Fibroblast of peridontal ligament (primary cell): Measurements from ENCODE around the gene P3H2.

ENCODE experiments used
- DNase-seq: peaks from one replicate; pipeline ENCODE4 v3.0.0-alpha.2; 2010; ENCODE audit errors: extremely low read depth

P3H2 gene

DNA sequence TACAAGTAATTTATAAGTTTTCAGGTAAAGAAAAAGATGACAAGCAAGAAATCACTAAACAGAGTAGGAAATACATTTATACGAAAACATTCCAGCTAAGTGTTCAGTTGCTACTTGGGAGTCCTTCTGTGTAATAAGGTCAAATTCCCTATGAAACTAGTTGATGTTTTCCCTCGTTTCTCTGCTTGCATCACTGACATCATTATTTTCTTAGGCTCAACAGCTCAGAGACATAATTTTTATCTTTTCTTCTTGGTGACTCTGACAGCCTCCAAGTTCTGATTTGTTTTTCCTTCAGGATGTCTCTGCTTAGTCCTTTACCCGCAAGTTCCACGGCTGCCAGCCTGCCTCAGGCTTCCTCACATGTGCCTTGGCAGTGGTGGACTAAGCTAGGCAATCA, 173.6 kb downstream of the P3H2 start:
- DNase-seq: peak; percentile 19

DNA sequence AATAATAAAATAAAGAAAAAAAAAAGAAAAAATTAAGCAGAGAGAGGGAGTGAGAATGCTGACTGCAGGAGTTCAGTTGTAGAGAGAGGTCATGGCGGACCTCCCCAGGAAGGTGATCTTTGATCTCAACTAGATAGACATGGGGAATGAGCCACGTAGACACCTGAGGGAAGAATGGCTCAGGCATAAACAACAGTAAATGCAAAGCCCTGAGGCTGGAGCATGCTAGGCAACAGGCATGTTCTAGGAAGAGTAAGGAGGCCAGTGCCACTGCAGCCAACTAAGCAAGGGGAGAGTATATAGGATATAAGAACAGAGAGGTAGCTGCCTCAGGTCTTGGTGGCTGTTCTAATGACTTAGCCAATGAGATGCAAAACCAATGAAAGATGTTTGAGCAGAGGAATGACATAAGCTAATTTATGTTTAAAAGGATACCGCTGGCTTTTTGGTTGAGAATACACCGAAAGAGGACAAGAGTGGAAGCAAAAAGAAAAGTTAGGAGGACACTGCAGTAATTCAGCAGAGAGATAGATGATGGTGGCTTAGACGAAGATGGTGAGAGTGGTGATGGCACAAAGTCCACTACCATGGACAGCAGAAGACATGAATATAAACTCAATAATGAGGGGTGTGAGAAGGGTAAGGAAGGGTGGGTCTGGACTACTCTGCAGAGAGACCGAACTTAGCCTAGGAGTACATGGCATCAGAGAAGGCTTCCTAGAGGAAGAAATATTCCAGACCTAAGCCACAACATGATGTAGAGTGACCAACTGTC, 174.6 kb downstream of the P3H2 start:
- no peak for DNase-seq

DNA sequence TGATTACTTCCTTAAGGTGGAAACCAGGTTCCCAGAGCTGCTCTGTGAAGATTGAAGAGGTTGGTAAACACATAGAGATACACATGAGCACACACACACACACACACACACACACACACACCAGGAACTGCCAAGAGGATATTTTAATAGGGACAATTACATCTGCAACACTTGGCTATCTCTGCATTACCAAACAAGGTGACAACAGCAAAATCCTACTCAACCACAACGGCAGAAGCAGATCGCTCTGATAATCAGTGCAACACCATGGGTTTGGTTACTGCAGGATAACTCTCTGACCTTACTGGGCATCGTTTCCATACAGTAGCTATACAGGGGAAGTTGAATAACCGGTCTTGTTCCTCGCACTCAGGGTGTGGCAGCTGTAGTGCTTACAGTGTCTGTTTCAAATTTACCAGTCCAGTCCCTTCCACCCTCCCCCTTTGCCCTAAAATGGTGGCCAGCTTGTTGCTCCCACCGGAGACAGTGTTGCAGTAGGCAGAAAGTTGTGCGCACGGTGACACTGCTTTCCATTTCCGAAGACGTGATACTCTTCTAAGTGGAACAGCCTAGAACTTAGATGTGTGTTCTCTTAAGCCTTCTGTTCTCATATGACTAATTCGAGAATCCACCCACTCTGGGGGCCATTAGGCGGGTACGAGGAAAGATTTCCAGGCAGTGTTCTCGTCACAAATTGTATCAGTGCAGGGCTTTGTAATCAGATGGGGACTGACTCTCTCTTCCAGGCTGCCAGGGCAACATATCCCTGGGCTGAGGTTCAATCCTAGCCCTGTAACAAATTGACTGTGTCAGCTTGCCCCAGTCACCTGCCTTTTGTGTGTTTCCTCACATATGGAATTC, 176.2 kb downstream of the P3H2 start:
- DNase-seq: no peak

DNA sequence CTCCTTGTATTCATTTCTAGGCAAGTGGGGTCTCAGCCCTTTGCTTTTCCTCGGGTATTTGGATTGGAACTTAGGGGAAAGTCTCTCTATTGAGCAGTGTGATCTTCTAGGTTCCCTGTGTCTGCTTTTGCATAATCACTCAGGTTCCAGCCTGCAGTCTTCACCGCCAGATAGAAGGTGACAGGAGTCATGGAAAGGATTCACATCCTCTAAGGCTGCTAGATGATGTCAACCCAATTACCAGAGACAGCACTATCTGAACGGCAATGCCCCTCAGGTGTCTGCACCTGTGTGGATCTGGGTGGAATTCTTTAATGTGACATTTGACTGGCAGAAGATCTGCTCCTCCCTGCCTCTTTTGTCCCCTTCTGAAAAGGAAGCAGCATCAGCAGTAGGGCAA, 177.7 kb downstream of the P3H2 start:
- no peak for DNase-seq

DNA sequence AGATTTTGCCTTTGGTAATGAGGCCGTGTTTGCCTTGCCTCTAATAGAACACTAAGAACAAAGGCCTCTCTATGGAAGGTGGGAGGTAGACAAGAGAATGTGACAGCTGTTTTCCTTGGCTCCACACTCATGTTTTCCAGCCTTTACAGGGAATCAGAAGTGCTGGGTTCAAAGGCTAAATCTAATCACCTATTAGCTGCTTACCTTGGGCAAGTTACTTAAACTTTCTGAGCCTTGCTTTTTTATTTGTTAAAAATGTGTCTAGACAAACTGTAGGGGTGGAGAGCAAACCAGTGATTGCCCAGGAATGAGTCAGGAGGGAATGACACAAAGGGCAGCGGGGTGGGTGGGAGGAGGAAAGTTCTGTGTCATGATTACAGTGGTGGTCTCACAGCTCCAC, 179.0 kb downstream of the P3H2 start:
- DNase-seq: peak; percentile 44

DNA sequence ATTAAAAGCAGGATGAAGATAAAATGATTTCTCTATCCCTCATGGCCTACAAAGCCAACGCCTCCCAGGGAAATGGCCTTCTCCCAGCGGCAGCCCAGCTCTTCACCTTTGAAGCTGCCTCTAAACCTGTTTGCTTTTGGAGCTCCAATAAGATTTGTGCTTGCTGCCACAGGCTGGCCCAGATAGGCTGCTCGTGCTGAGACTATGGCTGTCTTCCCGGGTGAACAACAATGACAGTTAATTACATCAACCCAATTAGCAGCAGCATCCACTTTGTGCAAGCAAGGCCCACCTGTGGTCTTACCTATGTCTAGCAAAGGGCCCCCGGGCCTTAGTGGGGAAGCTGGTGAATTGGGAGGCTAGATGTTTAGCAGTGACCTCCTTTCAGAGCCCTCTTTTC, 179.6 kb downstream of the P3H2 start:
- DNase-seq: no peak

DNA sequence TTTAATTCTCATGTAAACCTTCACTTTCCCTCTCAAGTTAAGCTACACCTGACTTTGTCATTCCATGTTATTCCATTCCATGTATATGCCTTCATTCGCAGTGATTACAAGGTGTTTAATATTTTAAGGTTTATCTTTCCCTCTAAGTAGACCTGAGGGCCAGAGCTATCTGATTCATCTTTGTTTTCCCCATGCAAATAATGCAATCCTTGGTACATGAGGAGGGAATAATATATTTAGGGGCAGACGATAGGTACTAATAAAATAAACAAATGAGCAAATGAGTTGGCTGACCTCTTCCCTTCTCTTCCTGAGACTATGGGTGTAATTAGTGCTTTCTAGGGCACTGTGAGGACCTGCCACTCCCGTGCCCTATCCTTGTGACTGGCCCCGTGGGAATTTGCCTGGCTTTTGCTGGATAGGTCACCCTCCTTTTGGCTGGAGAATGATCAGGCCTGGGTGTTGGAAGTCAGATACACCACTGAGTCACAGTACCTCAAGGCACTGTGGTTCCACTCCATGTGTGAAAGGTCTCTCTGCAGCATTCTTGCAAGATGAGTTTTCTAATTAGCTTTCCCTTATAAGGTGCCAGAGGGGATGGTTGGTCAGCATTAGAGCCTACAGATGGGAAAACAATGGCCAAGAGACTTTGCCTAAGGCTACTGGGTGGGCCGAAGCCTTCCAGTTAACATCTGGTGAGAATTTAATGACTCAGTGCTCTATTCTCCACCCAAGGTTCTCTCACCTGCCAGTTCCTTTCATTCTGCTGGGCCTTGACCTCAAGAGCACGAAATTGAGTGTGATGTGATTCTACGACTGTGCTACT, 183.2 kb downstream of the P3H2 start:
- DNase-seq: peak; percentile 91

DNA sequence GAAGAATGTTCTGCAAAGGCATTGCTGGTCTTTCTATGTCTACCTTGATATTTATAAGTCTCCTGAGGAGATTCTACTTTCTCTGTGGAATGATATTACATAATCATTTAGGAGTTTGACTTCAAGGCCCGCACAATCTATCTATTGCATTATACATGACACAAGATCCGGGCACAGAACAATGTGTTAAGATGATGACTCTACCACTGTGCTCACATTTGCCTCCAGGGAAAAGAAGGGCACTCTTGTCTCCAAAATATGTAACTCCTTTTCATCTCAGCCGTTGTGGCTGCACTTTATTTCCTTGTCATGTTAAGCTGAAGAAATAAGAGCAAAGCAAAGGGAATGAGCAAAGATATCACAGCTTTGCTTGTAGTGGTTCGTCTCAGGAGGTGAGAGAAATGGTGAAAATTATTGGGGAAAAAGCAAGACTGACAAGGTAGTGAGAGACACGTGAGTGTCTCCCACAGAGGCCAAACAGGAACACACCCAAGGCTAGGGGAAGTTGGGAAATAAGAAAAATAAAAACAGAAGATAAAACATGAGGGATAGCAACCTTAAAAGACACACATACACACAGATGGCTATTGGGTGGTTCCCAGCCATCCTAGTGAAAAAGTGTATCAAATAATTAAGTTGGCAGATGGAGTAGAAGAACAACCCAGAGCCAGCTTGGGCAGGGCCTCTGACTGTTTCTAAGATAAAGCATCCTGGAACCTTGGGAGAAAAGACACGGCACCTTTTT, 184.3 kb downstream of the P3H2 start:
- DNase-seq: no peak

DNA sequence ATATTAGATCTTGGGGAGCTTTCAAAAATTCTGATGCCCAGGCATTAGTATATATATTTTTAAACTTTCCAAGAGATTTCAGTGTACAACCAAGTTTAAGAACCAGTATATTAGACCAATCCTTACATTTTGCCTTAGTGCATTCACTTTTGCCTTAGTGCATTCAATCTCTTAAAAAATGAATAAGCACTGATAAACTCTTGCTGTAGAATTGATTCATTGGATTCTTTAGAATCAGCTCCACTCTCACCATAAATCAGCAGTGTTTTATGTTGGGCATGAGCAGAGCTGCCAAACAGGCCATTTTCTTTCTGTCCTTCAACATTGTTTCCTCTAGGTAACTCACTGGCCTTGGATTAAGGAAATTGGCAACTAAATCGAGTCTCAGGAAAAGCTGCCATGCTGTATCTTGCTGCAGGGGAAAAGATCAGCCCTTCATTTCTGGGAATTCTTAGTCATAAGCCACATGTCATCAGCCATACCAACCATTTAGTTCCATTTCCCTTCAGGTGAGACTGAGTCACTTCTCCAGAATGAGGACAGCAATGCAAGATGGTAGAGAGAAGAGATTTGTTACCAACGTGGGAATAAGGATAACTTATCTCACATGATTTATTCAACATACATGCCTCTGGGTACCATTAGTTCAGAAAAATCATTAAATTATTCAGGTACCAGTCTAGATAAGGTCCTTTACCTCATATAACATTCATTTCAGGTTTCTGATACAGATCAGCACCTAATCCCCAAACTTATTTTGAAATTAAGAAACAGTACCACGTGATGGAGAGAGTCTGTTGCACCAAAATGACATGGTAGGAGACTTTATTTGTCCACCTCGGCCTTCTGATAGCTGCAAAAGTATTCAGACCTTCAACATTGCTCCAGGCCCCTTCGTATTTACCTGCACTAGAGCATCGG, 192.5 kb downstream of the P3H2 start:
- DNase-seq: no peak

DNA sequence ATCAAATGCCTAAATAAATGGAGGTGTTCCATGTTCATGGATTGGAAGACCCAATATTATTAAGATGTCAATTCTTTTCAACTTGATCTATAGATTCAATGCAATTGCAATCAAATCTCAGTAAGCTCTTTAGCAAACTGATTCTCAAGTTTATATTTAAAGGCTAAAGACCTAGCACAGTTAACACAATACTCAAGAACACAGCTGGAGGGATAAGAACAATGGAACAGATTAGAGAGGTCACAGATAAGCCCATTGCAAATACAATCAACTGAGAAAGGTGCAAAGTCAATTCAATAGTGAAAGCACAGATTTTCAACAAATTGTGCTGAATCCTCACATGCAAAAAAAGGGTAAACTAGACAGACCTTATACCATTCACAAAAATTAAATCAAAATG, 198.9 kb downstream of the P3H2 start:
- DNase-seq: no peak

DNA sequence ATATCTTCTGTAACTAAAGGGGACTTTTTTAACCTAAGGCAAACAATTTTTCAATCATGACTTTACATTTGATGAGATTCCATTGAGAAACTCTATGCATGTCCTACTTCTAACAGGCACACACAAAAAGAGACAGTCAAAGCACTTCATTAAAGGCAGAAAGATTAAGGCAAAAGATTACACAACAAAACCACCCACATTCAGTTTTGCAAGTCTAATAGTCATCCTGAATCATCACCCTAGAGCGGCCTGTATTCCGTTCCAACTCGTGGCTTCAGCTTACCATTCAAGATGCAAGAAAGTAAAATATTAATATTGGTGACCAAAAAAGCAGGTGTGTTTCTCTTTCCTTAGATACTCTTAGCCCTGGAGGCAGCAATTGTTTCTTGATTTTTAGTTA, 205.9 kb downstream of the P3H2 start:
- peak; percentile 95 for DNase-seq

DNA sequence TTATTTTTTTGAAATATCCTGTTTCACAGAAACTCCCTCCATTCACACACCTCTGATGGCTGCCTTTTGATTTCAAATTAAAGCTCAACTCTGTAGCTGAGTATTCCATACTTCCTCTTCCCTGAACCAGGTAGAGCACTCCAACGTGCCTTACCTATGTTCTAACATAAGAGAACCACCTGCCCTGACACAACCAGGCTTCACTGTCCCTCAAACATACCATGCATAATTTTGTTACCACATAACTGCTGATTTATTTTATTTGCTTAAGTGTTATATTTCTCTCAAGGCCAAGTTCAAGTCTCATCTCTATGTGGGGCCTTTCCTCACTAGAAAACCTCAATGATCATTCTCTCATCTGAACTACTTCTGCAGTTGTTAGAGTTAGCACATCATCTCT, 209.7 kb downstream of the P3H2 start:
- no peak for DNase-seq

DNA sequence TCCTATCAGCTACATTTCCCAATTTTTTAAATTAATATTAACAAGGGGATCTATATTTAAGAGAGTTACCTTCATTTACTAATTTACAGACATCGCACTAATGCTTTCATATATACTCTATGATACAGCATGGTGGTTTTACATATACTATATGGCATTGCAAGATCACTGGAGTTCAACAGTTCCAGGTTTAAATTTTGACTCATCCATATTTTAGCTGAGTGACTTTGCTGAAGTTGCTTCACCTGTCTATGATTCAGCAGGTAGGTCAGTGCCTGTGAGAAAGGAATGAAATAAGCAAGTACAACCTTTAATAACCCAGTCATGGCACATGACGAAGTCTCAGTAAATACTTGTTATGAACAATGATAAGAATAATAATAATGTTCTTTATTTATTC, 211.1 kb downstream of the P3H2 start:
- DNase-seq: no peak

DNA sequence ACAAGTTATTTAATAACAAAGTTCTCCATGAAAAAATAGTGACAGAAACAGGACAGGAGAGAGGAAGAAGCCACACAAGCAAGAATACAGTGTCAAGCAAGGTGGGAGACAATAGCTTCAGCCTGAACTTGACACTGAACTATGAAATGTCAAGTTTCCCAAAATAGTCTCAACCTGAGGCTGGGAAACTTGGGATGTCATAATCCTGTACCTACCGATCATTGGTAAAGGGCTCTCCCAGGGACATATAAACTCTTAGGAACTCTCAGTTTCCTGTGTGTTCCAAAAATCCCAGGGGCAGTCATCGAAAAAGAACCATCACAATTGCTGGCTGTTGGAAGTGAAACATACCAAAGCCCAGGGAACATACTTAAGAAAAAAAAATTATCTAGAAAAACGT, 211.6 kb downstream of the P3H2 start:
- no peak for DNase-seq

DNA sequence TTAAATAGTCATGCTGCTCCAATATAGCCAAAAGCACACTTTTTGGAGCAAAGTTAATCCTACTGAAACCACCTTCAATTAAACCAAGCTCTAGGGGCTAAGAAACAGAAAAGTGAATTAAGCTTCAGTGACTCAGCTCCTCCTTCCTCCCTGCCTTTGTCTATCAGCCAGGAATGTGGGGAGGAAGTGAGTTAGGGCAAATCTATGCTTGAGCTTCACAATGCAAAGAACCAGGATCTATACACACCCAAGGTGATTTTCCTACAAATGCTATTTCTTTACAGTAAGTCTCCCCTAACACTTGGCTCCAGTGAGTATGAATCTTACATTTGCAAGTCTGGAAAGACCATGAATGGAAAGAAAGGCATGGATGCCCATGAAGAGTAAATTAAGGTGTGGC, 212.1 kb downstream of the P3H2 start:
- DNase-seq: peak; percentile 23

DNA sequence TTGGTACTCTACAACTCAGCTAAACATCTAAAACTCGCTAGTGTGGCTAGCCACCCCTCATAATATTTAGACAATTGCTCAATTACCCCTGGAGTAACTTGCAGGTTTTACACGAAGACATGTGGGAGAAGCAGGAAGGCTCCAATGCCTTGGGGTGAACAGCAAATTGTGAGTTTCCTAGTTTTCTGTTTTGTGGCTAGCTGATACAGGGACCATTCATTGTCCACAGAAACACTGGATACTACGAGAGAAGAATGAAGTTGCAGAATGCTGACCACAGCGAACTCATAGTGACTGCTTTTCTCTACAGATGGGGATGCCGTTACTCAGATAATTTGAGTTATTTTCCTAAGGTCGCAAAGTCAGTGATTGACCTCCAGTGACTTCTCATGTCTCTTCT, 212.9 kb downstream of the P3H2 start:
- no peak for DNase-seq
